GM19468 (cell line): ENCODE results near the gene SENP7.
"Not testable (repeated sequence)": the region's sequence is repeated elsewhere in the genome, so short reads cannot be mapped to it uniquely, and the experiment has no call there.

ENCODE experiments used
- ATAC-seq: cut with Tn5 transposase; IDR thresholded peaks from one replicate; pipeline ENCODE4 v1.9.1; 2021; ENCODE audit warnings: mild to moderate bottlenecking, moderate library complexity, moderate number of reproducible peaks; ENCODE audit not compliant: unreplicated experiment; ENCODE audit errors: extremely low read depth

Gene SENP7

DNA sequence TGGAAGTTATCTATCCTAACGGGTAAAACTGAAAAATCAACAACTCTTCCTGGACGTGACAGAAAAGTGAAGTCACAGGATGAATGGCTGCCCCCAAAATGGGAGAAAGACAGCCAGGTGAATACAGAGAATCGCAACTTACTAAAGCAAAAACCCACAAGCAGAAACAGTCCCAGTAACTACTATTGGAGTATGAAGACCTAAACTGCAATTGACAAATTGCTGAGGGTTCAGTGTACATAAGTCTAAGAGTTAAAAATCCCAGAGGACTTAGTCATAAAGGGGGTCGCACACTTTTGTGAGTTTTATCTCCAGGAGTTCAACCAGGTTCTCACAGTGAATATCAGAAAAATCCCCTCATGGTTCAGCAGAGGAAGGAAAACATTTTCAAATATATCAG lies 135.8 kb downstream of the SENP7 start:
- no peak for ATAC-seq

DNA sequence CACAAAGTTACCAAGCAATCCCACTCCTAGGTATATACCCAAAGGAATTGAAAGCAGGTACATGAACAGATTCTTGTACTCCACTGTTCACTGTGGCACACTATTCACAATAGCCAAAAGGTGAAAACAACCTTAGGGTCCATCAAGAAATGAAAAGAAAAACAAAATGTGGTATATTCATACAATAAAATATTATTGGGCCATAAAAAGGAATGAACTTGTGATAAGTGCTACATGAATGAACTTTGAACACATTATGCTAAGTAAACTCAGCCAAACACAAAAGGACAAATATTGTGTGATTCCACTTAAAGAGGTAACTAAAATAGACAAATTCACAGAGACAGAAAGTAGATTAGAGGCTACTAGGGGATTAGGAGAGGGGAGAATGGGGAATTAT lies 137.4 kb downstream of the SENP7 start:
- no peak for ATAC-seq

DNA sequence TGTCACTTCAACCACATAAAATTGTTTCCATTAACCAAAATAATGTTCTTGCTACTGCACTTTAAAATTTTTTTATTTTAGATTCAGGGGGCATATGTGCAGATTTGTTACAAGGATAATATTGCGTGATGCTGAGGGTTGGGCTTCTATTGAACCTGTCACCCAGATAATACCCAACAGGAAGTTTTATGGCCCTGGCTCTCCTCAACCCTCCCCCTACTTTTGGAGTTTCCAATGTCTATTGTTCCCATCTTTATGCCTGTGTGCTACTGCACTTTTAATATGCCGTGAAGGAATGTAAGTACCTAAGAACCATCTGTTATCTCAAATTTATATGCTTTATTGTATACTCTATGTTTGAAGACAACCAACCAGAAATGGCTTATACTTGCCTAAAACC lies 150.6 kb downstream of the SENP7 start:
- ATAC-seq, result no peak

DNA sequence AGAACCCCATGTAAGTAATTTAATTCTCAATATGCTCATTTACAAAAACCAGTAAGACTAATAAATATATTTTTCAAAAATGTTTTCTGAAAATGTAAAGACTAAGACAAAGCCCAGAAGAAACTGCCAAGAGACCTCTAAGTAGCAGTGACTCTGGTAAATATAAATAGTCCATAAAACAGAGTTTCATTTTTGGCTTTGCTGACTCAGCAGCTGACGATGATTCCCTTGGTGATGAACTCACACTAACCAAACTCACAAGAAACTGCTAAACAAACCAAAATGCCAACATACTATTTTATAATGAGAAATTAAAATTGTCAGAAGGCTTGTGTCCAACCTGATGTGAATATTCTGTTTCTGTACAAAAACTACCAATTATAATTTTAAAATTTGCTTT lies 161.2 kb downstream of the SENP7 start:
- no peak for ATAC-seq

DNA sequence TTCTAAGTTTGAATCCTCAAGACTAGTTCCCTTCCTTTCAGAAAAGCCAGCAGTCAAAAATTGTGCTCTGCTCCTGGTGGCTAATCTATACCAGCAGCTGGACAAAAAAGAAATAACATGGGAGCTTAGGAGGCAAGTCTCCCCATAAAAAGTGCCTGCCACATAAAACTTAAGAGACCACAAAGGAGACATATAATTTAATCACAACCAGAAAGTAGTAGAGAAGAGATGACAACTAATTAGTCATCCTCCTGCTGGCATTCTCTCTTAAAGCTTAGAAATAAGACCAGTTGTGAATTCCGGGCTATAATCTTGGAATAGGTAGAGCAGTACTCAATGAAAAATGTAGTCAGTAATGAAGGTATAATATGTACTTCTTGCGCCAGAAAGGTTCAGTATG lies 172.4 kb downstream of the SENP7 start:
- no peak for ATAC-seq

DNA sequence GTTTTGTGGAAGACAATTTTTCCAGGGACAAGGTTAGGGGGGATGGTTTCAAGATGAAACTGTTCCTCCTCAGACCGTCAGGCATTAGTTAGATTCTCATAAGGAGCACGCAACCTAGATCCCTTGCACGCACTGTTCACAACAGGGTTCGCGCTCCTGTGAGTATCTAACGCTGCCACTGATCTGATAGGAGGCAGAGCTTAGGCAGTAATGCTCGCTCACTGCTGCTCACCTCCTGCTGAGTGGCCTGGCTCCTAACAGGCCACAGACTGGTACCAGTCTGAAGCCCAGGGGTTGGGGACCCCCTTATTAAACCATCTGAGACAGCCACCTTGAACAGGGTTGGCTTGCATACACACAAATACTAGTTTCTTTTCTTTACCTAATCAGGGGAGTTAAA lies 179.1 kb downstream of the SENP7 start:
- no peak for ATAC-seq

DNA sequence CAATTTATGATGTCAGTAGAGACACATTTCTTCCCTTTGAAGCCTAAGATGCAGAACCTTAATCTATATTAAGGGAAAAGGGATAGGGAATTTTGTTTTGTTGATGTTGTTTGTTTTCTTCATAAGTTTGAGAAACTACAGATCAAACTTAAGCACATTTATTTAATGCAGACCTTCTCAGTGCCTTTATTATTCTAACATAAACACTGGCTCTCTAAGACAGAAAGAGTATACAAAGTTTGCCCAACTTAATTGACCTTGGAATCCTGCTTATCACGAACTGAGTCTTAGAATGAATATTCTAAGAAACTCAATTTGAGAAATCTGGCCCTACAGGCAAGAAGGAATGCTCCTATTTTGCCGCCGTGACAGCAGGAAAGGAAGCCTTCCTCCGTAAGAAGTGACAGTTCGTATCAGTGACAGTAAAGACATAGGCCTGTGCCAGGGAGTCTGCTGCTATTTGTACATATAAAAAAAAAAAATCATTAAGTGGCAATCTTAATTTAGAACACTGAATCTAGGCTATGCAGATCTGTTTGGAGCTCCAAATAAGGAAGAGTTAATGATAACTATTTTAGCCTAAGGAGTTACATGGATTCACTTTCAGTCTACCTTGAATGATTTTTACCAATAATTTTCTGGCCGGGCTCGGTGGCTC lies 183.9 kb downstream of the SENP7 start:
- ATAC-seq, result no peak

DNA sequence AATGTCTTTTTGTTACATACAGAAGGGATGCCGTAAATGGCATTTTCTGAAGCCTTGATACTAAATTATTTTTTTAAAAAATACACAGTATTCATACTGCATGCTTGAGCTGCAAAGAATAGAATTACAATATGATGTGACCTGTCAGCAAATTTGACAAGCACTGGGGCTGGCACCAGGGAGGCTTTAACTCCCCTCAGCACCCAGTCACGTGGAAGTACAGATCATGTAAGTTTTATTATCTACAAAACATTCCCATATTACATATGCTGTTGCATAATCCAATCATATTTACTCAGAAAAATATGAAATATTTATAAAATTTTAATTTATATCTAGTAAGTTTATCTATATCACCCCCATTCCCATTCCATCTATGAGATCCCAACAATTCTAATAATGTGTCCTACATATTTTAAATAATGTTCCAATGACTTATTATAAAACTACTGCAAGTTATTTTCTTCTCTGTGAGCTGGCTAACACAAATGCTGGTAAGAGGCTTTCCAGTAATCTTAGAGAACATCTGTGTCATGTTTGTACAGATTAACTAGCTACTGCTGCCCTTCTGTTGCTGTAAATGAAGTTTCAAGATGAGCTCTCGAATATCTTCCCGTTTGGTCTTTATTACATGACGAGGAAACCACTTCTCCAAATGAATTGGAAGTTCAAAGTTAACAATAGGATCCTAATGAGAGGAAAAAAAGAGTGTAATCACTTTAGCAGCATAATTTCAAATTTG lies 187.4 kb downstream of the SENP7 start:
- ATAC-seq, result no peak

DNA sequence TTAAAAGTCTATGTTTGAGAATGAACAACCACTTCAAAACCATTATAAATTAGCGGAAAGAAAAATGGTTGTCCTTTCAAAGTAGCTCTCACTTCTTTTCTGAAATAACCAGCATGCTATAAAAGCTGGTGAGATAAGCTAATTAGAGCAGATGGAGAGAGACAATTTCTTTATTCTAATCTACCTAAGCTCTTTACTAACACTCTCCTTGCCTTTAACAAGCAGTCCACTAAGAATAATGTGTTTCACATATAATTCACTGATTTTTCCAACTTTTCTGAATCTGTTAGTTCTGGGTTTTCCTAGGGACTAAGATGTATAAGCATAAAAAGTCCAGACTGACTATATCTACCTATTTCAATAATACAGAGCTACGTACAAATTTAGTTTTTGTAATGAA lies 192.5 kb downstream of the SENP7 start, which contains the start of gene IMPG2:
Gene IMPG2 (minus strand): TSS at position 101 of the 400 bp plus-strand sequence. CDS start 203 bp downstream, outside the sequence.
- no peak for ATAC-seq

DNA sequence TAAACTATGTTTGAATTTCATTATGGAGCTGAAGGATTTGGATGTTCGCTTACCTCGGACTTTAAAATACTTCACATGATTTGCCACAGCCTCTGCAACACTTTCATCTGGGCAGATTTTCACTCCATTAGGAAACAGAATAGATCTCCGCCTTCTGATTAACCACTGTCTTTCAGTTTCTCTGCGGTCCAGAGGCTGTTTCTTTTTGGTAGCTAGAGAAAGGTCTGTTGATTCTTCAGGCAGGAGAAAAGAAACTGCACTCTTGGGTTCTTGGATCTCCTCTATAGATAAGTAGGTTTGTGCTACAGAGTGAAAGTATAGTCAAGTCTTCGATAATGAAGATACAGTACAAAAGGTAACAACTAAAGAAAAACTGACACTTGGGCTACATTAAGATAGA lies 193.5 kb downstream of the SENP7 start:
- ATAC-seq, result no peak

DNA sequence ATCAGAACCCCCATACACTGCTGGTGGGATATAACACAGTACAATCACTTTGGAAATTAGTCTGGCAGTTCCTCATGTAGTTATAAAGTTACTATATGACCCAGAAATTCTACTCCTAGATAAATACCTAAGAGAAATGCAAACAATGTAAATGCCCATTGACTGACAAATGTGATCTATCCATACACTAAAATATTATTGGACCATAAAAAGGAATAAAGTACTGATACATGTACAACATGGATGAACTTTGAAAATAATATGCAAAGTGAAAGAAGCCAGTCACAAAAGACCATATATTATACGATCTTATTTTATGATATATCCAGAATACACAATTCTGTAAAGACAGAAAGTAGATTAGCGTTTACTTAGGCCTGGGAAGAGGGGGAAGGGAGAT lies 200.5 kb downstream of the SENP7 start:
- ATAC-seq, result no peak

DNA sequence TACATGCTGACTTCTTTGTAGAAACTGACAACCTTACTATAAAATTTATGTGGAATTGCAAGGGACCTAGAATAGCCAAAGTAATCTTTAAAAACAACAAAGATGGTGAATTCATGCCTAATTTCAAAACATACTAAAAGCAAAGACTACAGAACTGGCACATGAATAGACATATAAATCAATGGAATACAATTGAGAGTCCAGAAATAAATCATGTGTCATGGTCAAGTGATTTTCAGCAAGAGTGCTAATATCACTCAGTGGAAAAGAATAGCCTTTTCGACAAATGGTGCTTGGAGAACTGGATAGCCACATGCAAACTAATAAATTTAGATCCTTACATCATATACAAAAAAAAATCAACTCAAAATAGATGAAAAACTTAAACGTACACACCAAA lies 201.3 kb downstream of the SENP7 start:
- no peak for ATAC-seq

DNA sequence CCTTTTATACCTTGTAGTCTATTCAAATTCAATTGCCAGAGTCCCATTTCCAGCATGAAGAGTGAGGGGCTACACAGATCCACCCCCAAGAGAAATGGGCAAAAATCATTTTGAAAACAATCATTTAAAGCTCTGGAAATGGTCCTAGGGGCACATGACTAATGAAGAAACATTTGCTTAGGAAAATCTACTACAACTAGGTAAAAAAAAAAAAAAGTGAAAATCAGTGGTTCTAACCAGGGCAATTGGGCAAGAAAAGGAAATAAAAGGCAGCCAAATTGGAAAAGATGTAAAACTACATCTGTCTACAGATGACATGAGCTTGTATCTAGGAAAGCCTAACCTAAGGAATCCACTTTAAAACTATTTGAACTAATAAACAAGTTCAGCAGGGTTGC lies 202.0 kb downstream of the SENP7 start:
- no peak for ATAC-seq

DNA sequence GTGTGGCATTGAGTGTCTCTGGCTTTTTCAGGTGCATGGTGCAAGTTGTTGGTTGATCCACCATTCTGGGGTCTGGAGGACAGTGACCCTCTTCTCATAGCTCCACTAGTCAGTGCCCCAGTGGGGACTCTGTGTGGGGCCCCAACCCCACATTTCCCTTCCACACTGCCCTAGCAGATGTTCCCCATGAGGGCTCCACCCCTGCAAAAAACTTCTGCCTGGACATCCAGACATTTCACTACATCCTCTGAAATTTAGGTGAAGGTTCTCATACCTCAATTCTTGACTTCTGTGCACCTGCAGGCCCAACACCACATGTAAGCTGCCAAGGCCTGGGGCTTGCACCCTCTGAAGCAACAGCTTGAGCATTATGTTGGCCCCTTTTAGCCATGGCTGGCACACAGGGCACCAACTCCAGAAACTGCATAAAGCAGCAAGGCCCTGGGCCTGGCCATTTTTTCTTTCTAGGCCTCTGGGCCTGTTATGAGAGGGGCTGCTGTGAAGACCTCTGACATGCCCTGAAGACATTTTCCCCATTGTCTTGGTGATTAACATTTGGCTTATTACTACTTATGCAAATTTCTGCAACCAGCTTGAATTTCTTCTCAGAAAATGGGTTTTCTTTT lies 204.8 kb downstream of the SENP7 start:
- ATAC-seq, result not testable (repeated sequence)

DNA sequence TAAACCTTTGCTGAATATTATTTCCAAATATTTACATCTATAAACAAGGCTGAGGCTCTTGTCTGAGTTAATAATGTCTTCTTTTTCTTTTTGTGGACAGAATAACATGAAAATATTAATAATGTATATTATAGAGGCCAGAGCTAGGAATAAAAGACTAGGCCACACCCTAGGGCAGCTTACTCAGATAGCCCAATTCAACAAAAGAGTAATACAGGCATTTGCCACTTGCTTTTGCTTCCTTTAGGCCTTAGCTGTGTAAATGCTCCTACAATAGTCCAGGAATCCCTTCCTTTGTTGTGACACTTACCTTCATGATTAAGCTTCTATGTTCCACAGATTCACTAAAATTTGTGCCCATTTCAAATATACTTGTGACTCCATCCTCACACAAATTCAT lies 209.2 kb downstream of the SENP7 start:
- no peak for ATAC-seq

DNA sequence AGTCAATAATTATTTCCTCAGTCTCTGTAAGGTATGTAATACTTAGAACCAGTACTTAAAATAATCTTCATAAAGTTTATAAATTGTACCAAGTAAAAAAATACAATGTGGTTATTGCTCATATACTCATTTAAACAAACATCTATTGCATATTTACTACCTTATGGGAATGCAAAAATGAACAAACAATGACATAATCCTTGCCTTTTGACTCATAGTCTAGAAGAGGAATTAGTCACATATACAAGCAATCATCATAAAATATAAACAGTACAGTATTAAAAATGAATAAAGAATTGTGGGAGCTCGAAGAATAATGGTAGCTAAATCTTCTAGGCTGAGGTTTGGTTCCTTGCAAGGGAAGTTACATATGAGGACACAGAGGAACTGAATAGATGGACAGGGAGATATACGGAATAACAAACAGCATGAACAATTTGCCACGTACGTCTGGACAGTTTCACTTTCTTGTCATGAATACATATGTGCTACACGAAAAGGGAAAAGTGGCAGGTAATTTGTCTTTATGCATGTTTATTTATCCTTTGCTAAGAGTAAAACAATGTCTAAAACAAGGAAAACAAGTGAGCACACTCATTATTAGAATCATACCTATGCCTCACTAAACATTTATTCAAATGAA lies 209.8 kb downstream of the SENP7 start:
- ATAC-seq, result no peak

DNA sequence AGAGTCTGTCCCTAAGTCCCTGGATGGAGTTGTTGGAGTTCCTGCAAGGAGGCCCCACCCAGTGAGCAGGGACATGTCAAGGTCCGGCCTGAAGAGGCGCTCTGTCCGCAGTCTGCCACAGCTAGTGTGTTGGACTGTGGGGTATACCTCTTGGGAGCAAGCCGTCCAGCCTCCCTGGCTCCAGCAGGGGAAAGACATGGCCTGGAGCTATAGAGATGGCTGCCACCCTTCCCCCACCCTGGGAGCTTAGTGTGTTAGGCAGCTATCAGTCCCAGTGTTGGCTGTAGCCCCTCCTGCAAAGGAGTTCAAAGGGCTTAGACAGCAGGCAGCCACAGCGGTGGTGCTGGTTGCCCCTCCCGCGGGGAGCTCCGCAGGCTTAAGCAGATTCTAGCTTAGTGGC lies 212.9 kb downstream of the SENP7 start:
- ATAC-seq, result no peak

DNA sequence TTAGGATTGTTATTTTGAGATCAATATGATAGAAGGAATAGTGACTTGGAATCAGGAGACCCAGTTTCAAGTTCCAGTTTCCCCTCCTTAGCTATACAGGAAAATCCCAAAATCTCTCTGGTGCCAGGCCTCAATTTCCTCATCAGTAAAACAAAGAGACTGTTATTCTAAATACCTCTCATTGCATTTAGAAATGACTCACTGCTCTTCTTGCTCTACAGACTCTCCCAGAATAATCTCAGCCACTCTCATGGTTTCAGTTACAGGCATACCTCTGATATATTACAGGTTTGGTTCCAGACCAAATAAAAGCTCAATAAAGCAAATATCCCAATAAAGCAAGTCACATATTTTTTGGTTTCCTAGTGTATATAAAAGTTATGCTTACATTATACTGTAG lies 221.0 kb downstream of the SENP7 start:
- no peak for ATAC-seq

DNA sequence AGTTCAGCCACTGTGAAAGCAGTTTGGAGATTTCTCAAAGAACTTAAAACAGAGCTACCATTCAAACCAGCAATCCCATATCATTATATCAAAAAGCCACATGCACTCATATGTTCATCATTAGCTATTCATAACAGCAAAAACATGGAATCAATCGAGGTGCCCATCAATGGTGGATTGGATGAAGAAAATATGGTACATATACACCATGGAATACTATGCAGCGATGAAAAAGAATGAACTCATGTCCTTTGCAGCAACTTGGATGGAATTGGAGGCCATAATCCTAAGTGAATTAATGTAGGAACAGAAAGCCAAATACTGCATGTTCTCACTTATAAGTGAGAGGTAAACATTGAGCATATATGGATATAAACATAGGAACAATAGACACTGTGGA lies 224.7 kb downstream of the SENP7 start:
- no peak for ATAC-seq

DNA sequence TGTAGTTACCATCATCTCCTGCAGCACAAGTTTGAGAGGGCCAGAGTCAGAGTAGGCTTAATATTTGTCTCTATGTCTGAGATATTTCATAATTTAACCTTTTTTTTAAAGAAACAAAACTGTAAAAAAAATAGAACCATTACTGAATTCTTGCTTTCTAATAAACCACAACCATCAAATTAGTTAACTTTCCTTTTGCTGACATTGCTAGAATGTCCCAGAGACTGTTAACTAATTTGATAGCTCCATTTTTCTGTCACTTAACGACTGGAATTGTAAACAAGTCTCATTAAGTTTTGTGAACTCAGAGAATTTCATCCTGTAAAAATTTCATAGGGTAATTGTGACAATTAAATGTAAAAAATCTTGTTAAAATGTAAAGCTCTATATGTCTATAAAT lies 228.3 kb downstream of the SENP7 start:
- ATAC-seq, result no peak

DNA sequence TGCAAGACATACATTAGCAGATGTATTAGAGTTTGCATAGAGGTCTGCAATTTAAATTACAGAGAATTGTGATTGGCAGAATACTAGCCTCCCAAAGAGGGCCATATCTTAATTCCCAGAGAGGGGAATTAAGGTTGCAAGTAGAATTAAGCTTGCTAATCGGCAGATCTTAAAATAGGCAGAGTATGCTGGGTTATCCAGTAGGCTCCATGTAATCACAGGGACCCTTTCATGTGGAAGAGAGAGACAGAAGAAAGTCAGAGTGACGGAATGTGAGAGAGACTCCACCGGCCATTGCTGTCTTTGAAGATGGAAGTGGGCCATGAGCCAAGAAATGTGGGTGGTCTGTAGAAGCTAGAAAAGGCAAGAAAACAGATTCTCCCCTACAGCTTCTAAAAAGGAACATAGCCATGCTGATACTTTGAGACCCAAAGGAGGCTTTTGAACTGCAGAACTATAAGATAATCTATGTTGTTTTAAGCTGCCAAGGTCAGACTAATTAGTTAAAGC lies 231.4 kb downstream of the SENP7 start:
- no peak for ATAC-seq
